ENCODE results near the gene KCNK18.

Gene KCNK18

DNA sequence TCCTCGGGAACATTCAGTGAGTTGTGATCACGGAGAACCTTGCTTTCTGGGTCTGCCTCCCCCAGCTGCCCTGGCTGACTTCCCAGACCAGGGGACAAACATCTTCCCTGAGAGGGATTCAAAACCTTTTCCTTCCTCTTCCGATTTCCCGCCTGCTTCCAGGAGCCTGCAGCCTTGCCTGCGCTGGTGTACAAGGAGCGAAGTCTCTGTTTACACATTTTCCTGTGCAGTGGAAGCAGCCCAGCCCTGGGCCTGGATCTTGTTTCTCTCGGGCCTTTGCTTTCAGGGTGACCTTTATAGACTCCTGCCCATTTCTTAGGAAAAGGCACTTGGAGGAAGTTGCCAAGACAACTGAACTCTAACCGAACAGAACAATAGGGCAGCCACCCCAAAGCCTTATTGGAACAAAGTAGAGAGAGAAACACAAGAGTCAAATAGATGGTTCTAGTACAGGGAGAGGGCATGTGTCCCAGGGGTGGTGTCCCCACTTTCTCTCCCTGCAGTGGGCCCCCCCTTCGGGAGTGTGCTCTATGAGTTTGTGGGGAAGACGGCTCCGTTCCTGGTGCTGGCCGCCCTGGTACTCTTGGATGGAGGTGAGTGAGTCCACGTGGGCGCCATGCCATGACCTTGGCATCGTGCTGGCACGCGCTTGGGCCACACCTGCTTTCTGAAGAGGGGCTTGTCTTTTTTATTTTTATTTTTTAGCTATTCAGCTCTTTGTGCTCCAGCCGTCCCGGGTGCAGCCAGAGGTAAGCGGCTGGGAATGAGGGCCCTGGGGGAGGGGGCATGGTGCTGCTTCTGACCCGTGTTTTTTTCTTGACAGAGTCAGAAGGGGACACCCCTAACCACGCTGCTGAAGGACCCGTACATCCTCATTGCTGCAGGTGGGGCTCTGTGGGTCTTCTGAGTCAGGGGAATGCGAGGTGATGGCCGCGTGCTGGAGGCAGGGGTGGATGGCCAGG lies 57.8 kb downstream of the KCNK18 start:
- no peak for DNase-seq

DNA sequence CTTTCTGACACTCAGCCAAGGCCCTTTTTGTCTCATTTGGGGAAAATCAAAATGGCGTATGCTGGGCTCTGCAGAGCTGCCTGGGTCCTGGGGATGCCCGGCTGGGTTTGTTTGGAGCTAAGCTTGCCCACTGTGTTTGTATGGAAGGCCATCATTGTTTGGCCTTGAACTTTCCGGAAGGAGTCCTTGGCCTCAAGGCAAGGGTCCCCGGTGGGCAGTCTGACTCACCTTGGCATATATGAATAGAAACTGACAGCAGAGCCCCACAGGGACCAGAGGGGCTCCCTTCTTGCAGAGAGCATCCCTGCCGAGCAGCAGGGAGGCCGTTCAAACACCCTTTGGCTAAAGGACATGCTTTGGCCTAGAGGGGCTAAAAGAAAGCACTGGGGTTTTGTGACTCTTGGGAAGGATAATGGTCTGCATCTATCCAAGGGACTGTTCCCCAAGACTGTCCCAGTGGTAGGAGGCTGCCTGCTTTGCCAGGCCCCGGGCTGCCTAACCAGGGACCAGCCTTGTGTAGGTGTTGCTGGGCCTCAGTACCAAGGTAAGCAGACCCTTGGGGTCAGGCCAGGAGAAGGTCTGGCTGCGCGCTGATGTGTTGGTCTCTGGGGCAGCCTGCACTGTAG lies 58.7 kb downstream of the KCNK18 start:
- DNase-seq, result no peak

DNA sequence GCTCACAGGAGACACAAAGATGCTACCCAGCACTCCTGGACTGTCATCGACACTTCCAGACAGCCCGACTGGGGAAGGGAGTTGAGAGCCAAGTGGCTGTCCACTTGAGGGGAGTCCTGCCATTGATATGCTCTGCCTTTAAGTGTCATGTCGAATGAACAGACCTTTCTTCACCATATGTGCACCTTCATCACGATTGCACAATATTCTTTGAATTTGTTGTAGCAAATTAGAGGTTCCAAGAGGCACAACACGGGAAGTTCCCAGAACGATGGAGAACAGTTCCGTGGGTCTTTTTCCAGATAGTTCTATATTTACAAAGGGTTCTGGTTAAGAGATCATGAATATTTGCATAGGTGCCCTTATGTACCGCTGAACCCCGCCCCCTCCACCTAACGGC lies 59.6 kb downstream of the KCNK18 start:
- no peak for DNase-seq

DNA sequence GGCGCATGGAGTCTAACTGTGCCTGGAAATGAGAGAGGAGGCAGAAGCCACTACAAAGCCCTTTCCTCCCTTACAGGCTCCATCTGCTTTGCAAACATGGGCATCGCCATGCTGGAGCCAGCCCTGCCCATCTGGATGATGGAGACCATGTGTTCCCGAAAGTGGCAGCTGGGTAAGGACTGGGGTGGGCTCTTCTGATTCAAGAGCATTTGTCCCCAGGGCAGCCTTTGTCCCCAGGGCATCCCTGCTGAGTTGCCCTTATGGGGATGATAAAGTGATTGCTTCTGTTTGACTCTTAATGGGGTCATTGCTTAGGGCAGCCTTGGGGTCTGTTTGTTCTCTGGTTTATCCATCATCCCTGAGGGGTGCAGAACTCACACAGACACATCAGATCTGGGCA lies 60.4 kb downstream of the KCNK18 start:
- DNase-seq, result no peak

DNA sequence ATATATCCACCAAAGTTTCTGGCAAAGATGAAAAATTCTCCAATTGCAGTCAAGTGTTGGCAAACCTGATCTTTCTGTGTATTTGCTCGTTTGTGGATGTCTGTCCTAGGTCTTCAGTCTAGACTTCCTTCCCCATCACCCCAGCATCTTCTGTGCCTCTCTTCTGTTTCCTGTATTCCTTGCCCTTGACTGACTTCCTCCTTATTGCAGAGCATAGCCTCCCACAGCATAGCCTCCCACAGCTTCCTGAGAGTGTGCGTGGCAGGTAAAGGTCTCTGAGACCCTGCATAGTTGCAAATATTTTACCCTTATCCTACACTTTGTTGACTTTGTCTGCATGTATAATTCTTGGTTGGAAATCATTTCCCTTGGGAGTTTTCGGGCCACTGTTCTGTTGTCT lies 62.0 kb downstream of the KCNK18 start:
- no peak for DNase-seq
